Stimulated activated CD8-positive, alpha-beta memory T cell treated with anti-CD3 and anti-CD28 coated beads, Interleukin-4, amount 100 ng/mL, for 1 hour (primary cell): ENCODE data around the gene IFNLR1.

Experiments used
- DNase-seq, 2 donors: peaks; one replicate each; pipeline ENCODE4 v3.0.0-alpha.2; 2020; ENCODE audit warnings: low read depth in 2 of 2, low spot score in 1 of 2

IFNLR1 gene

DNA sequence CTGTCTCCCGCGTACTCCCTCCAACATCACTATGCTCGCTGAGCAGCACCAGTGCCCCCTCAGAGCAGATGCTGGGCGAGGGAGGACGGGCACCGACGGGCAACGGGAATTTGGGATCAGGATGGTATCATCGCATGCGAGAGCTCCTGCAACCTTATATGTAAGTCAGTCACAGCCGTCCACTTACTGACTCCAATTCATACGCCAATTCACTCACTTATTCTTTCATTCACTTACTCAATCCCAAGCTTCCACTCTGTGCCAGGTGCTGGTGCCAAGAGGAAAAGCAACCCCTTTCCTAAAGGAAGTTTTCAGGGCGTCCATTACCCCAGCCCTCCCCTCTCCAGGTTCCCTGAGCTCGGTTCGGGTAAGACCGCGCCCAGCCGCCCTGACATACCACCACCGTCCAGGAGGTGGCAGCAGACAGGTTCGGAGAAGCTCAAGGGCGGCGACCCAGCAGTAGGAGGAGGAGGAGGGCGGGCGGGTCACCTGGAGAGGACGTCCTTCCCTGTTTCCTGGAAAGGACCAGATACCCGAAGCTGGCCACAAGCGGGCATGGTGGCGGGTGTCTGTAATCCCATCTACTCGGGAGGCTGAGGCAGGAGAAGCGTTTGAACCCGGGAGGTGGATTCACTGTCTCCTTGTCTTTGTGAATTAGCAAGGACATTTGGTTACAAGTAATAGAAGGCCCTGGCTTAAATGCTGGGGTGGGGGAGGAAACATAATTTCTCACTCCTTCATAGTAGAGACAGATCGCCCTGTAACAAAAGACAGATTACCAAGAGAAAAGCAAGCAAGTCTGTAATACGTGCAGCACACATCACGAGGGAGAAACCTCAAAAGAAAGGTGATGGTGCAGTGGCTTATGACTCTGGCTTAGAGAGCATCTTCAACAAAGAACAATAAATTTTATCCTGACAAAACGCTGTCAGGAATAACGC lies 36.6 kb downstream of the IFNLR1 start:
- DNase-seq, result peak; percentile 74 to 76

DNA sequence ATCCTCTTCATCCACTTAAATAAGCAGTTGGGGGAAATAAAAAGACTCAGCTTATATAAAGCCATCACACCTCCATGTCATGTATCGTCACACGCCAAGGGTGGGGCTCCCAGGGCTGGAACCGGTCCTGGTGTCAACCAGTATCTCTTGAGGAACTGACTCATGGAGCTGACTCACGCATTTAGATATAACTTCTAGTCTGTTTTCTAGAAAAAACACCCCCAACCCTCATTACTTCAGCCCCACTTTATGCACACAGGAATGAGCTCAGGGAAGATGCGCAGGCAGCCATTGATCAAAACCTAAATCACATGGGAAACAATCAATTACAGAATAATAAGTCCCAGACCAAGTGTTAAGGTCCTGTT lies 37.2 kb downstream of the IFNLR1 start:
- no peak for DNase-seq

DNA sequence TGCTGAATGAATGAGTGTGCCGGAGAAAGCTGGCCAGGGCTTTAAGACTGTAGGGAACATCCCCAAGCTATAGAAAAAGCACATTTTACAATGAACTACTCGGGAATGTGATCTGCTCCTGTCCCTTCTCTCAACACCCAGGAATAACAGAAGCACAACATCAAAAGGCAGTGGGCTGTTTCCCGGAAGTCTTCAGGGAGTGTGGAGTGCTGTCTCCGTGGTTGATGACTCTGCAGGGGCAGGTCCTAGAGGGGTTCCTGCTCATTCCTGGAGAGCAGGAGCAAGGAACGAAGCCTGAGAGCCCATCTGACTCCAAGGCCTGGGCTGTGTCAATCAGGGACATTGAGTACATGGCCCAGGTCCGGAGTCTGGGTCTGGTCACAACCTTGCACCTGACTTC lies 39.3 kb downstream of the IFNLR1 start:
- no peak for DNase-seq

DNA sequence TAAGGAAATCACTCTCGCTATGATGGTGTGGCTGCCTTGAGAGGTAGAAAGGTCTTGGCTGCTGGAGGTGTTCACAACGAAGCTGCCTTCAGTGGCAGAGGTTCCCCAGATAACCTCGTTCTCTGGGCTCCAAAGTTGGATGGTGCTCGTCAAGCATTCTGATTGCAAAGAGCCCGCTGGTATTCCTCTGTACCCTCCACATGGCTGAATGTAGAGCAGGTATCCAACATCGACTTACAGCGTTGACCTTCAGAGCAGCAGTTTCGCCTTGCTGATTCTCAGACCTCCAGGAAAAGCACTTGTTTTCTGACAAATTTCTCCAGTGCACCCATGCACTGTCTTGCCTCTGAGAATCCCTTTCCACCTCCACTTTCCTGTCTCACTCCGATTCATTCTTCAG lies 39.9 kb downstream of the IFNLR1 start:
- no peak for DNase-seq

DNA sequence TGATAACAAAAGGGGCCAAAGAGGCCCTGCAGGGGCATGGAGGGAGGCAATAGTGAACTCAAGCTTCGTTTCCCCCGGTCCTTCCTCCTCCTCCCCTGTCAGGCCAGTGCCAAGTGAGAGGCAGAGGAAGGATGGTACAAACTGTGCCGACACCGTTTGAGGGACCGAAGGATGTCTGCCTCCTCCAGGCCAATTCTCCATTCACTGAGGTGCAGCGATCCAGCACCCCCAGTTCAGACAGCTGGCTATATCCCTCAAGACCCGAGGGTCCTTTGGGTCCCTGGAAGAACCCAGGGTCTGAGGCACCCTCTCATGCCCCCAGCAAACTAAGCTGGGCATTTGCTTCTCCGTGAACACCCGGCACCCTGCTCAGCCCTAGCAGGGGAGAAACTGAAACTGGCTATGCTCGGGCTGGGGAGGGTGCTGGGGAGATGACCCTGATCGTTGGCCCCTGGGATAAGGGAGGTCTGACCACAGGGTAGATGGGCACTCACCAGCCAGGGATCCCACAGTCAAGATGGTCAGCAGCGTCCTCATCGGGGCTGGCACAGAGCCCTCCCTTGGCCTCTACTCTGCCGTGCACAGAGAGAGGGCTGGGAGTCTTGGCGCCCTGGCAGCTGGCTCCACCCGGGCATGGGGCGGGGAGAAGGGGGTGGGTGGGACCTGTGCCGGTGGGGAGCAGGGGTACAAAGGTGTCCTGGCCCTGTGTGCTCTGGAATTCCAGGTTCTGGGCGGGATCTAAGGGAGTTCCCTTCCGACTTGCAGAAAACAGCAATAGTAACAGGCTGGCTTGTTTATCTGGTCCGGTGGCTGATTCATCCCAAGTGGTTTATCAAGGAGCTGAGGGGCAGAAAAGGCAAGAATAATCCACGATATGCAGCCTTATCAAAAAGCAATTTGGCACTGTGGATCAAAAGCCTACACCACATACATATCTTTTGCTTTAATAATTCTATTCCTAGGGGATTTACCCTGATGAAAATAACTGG lies 44.2 kb downstream of the IFNLR1 start, which contains the start of gene IL22RA1:
TSS of gene IL22RA1 (minus strand) at position 595 of the 989 bp plus-strand sequence. CDS start at position 537, 58 bp downstream.
- no peak for DNase-seq

DNA sequence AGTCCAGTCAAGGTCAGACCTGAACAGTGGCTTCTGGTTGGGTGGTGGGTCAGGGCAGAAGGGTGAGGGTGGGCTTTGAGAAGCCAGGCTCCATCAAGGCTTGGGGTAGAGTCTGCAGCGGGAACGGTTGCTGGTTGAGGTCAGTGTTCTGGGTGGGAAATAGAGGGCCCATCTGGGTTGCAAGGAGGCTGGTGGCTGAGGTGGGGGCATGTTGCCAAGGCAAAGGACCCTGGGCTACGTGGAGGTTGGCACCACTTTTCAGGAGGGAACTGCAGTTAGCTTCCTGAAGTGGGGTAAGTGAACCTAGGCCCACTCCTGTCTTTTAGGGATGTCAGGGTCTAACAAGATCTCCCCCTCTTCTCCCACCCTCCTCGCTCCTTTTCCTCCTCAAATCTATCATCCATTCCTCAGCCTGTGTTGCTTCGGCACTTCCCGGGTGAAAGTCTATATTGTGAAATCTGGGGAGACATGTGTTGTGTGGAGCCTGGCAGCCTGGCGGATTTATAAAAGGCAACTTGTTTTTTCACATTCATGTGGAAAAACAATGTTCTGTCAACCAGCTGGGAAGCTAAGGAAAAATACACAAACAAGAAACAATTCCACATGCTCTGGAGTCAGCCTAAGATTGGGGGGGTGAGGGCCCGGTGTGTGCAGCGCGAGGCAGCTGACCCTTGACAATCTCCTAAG lies 45.6 kb downstream of the IFNLR1 start:
- DNase-seq, result no peak

DNA sequence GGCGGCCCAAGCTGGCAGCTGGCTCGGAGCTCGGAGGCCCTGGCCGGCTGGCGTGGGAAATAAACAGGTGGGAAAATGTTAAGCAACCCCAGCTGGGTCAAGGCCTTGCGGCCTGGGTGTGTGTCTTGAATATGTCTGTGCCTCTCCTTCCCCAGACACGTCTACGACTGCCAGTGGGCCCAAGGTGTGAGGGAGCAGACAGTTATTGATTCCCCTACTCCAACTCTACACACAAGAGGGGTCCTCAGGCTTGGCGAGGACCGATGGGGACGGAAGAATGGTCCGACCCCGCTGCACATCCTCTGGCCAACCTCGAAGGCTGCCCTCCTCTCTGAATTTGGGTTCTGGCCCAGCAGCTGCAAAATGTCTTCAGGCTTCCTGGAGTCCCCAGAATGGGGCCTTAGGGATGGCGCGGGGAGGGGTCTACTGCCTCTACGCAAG lies 46.3 kb downstream of the IFNLR1 start:
- no peak for DNase-seq

DNA sequence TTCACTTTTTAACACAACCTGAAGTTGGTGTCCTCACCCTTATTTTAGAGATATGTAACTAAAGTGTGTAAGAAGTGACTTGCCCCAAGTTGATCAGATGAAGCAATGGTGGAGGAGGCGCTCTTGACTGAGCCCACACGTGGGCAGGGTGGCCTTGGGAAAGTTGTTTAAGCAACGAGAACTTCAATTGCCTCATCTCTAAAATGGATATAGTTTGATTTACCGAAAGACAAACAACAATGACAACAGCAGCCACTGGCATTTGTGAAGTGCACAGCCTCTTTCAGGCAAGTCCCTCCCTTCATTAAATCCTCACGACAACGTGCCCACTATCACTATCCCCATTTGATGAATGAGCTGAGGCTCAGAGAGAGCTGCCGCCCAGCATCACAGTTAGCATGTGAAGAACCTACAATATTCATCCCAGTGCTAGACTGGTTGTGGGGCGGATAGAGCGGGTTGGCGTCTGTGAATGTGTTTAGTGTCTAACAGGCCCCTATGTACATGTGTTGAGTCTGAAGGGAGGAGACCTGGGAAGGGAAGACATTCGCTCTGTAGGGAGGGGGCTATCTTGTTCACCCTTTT lies 47.2 kb downstream of the IFNLR1 start:
- no peak for DNase-seq

DNA sequence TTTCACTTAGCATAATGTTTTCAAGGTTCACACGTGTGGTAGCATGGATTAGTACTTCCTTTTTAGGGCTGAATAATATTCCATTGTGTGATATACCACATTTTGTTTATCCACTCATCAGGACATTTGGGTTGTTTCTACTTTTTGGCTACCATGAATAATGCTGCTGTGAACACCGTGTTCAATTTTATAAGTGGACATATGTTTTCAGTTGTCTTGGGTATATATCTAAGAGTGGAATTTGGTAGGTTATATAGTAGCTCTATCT lies 47.9 kb downstream of the IFNLR1 start:
- DNase-seq, result no peak

DNA sequence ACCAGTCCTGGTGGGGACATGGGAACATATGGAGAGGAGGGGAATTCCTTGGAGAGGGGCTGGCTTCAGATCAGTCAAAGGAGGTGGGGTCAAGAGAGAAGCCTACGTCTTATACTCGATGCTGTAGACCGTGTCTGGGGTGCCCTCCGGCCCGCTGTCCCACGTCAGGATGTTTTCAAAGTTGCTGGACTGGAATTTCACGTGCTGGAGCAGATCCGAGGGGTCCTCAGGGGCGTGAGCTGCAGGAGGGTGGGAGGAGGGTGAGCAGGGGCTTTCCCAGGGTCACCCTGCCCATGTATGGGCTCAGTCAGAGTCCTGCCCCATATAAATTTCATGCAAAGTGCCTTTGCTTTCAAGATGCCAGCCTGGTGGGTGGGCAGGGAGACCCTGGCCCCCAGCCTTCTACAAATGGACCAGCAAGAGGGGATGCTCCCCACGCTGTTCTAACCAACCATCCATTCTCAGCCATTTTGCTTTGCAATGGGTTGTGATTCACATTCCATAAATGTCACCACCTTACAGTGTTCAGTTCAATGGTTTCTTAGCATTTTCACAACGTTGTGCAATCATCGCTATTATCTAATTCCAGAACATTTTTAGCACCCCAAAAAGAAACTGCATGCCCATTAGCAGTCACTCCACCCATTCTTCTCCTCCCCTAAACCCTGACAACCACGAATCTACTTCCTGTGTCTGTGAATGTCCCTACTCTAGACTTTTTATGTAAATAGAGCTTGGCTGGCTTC lies 48.4 kb downstream of the IFNLR1 start:
- DNase-seq, result no peak

DNA sequence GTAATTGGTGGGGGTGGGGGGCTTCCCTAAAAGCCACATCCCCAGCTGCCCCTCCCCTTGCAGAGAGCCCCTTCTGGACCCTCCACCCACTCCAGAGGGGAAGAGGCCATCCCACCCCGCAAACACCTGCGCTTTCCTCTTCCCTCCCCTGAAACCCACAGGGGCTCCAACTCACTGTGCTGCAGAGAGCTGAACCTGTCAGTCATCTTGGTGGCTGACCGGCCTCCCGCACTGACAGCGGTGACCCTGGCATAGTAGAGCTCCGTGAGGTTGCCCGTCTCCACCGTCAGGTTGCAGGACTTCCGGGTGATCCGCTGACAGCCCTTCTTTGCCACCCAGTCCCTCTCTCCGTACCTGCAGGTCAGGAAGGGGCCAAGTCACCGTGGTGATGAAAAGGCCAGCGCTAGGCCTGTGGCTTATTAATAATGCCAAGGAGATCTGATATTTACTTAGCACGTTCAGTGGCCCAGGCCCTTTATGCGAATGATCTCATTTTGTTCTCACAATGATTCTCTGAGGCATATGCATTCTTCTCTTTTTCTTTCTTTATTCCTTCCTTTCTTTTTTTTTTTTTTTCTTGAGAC lies 50.0 kb downstream of the IFNLR1 start:
- DNase-seq, result no peak

DNA sequence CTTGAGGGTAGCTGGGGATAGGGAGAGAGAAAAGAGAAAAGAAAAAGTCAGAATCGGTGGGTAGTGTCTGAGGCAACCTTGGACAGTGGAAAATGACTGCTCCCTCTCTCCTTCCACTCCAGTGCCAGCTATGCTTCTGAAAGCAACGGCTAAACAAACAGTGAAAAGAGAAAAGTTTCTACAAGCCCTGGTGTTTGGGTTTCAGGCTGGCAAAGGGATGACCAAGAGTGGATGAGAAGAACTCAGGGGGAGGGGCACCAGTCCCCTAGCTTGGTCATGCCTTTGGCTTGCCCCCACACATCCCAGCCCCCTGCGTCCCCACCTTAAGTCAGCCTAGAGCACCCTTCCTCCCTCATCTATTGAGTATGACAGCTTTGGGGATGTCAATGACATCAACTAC lies 52.7 kb downstream of the IFNLR1 start:
- DNase-seq, result no peak

DNA sequence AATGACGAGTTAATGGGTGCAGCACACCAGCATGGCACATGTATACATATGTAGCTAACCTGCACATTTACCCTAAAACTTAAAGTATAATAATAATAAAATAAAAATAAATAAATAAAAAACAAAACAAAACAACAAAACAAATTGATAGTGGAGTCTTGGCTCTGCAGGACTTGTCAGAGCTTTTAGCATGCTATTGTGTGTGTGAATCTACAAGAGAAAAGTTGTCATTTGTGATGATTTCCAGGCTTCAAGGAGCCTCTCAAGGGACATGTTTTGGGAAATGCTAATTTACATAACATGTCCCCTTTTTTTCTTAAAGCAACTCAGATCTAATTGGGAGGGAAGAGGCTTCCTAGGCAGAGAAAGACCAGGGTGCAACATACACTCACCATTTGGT lies 53.3 kb downstream of the IFNLR1 start:
- no peak for DNase-seq

DNA sequence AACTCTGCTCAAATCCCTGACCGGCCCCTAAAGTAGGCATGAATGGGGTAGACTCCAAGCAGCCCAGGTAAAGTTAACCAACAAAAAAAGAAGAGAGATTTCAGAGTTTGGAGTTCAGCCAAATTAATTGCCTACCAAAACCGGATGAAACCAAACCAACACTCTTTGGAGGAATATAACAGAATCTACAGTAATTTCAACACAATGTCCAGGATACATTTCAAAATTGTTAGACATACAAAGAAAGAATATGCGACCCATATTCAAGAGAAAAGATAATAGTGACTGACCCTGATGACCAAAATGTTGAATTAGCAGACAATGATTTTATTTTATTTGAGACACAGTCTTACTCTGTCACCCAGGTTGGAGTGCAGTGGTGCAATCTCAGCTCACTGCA lies 56.7 kb downstream of the IFNLR1 start:
- DNase-seq, result no peak

DNA sequence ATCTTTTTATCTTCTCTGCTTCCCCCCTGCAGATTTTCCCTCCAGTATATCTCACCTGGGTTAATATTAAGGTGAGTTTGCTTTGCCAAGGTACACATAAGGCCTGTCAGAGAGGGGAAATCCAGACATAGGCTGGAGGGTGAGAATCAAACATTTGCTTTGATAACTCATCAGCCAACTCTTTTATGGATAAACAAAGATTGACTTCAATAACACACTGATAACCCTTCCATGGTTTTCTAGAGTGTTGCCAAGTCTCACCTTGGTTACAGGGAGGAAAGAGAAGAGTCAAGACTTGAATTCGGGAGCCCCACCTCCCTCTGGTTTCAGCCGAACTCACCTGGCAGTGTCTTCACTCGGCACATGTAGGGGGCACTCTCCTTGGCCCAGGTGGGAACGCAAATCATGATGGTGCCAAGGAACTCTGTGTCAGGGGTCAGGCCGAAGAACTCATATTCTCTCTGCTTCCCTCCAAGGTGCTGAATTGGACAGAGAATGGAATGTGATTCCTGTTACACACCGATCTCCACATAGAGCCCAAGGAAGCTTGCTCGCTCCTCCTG lies 59.2 kb downstream of the IFNLR1 start:
- DNase-seq, result no peak

DNA sequence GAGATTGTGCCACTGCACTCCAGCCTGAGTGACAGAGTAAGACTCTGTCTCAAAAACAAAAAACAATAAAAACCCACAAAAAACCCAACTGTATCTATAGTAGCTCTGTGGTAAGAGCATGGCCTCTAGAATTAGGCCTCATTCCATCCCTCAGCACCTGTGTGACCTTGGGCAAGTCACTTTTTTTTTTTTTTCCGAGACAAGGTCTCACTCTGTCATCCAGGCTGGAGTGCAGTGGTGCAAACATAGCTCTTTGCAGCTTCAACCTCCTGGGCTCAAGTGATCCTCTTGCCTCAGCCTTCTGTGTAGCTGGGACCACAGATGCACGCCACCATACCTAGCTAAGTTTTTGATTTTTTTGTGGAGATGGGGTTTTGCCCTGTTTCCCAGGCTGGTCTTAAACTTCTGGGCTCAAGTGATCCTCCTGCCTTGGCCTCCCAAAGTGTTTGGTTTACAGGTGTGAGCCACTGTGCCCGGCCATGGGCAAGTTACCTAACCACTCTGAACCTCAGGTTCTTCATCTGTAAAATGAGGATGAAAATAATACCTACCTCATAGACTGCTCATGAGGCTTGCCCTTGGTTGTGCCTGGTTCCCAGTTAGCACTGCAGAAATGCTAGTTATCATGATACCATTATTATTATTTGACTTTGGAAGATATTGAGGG lies 59.8 kb downstream of the IFNLR1 start:
- DNase-seq, result no peak

DNA sequence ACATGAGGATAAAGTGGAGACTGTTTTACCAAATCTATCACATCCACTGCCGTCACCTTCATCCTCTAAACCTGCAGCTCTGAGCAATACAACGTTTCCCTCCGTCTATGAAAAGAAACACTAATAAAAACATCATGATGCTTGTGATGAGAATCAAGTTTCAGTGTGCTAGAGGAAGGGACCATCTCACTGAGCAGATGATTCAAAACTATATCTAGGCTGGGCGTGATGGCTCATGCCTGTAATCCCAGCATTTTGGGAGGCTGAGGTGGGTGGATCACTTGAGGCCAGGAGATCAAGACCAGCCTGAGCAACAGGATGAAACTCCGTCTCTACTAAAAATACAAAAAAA lies 60.4 kb downstream of the IFNLR1 start:
- no peak for DNase-seq

DNA sequence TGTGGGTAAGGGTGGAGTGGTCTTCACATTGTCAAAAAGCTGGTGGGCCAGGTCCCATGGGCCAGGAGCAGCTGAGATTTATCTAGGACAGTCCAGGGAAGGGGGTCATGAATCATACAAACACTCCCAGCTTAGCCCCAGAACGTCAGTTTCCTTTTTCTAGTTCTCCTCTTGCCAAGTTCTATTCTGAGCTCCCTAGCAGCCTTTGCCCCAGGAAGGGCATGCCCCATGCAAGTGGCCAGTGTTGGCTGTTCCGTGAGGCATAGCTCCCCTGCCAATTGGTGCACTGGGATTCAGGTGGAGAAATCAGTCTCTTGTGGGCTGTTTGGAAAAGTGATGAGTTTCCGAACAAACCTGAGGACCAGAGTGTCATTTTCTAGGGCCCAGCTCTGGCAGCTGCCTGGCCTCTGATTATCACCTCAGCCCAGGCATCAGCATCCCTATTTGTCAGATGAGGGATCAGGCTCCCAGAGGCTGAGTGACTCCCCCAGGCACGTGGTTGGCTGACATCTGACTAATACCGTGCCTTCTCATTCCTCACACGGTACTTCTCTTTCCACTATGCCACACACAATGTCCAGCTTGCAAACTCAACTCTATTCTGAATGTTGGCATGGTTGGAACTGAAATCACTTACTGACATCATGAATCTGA lies 60.9 kb downstream of the IFNLR1 start:
- no peak for DNase-seq

DNA sequence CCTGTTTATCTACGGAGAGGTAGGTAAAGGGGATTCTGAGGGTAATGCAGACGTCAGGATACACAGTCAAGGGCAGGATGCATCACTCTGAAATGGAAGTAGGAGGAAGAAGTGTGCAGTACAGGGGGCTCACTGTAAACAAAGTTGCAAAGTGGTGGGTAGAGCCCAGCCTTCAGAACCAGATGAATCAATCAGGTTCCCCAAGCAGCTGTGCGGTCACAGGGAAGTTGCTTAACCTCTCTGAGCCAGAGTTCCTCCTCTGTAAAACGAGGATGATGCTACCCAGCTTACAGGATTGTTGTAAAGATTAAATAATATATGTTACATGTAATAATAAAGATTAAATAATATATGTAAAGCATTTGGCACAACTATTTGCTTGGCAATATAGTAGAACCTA lies 61.6 kb downstream of the IFNLR1 start:
- DNase-seq, result no peak
